ENCODE results near the gene BDP1. TPM values are rescaled to one million over a fixed set of nuclear protein-coding genes. Genes with fewer than 3 reads are reported as not detected.

Gene BDP1
- total and polyA plus RNA-seq, 2 of the 4 experiments (the other 2 are of a cell fraction), result 5.8 to 14.0 TPM

- in situ Hi-C loops (cut with MboI; ENCODE audit: low sequenced_read_pairs), result no loop called here
- dilution Hi-C loops (cut with HindIII; ENCODE audit: low sequenced_read_pairs, unreplicated experiment), result no loop called here
- Histone ChIP-seq H4K8ac (ENCODE audit: low read depth in 2 of 2, low read length in 2 of 2) (no peak overlapping the region), H3K27me3 (ENCODE audit: control insufficient read depth, insufficient read depth, low read length) (no peaks in the 10 kb centered on the region), H3K9me3 (ENCODE audit: control insufficient read depth, insufficient read depth, low read length) (no peaks in the 10 kb centered on the region), H2AFZ (replicated peaks; ENCODE audit: low read length, poor library complexity) (no peak overlapping the region), H2BK20ac (ENCODE audit: low read depth, low read length) (no peak overlapping the region), H3K4me1 (ENCODE audit: control insufficient read depth, insufficient read depth, low read length) (no peaks in the 10 kb centered on the region), H3K9ac (ENCODE audit: low read depth, low read length) (no peak overlapping the region), H3K14ac (replicated peaks; ENCODE audit: low read depth, low read length) (no peak overlapping the region), H4K20me1 (ENCODE audit: insufficient read depth, low read length) (no peaks in the 10 kb centered on the region; the same call in 1 of the 2 replicates), H3K23ac (ENCODE audit: low read depth, low read length) (no peak overlapping the region), H3K79me1 (ENCODE audit: low read depth in 1 of 2, low read length in 2 of 2) (peaks cover 11 to 22% of the 10 kb centered on the region in 2 experiments; a peak in 3 of 4 replicates), H2AK9ac (replicated peaks; ENCODE audit: low read depth, low read length, poor library complexity) (no peak overlapping the region), H3K9me1 (ENCODE audit: insufficient read depth, low read length) (peaks cover 3% of the 10 kb centered on the region; the same call in 1 of the 2 replicates), H2AK5ac (ENCODE audit: low read depth, low read length) (no peak overlapping the region), H3K36me3 (ENCODE audit: control insufficient read depth, insufficient read depth, low read length) (peaks cover 33% of the 10 kb centered on the region), H3K18ac (ENCODE audit: low read depth, low read length) (no peak overlapping the region), H2BK15ac (ENCODE audit: low read depth, low read length) (no peak overlapping the region), H4K5ac (ENCODE audit: low read depth, low read length) (no peak overlapping the region), H3K56ac (ENCODE audit: extremely low read depth, insufficient read depth, low read length) (no peak overlapping the region), H2BK5ac (ENCODE audit: low read depth, low read length, poor library complexity, severe bottlenecking) (no peak overlapping the region), H3K4me2 (ENCODE audit: low read depth, low read length) (no peak overlapping the region), H3K4me3 (ENCODE audit: insufficient read depth, low read depth, low read length) (no peak overlapping the region), H2BK120ac (ENCODE audit: low read depth, low read length) (no peak overlapping the region), H4K91ac (ENCODE audit: insufficient read depth, low read depth, low read length) (no peak overlapping the region), H3K4ac (ENCODE audit: low read depth, low read length) (no peak overlapping the region), H3K27ac (ENCODE audit: insufficient read depth, low read length) (no peak overlapping the region)
- TF ChIP-seq MAFK (IDR thresholded peaks at IDR 0.05; ENCODE audit: low read depth, low read length) (peak; percentile 92), USF2 (IDR thresholded peaks at IDR 0.05; ENCODE audit: low read depth, low read length) (no peak)
- DNase-seq (no peak), ATAC-seq (ENCODE audit: low read depth) (no peak)
- WGBS, 2 experiments (ENCODE audit: extremely low coverage in 2 of 2, insufficient read length in 1 of 2), result no CpG with 5 or more reads among the region's 1 CpG
- POLR2A ChIA-PET (ENCODE audit: unreplicated experiment), result no interaction called here
- intact Hi-C loops (cut with micrococcal nuclease), result loop anchor here (10.0 kb wide), 1 partner anchor 54 kb away; no protein-coding TSS in a partner anchor
- CTCF ChIA-PET, result no interaction called here
- BruUV-seq (replicated peaks), result no TSS peak
Measured at GRCh38 chr5:71460693-71461092, 5.2 kb downstream of the BDP1 start.

Data from IMR-90 (cell line).